Measurements from ENCODE around the gene BSN.
"Not testable (repeated sequence)": the region's sequence is repeated elsewhere in the genome, so short reads cannot be mapped to it uniquely, and the experiment has no call there.

BSN gene

GRCh38 chr3:49671291-49672288, 117.3 kb downstream of the BSN start:
- DNase-seq: no peak

- DNase-seq: no peak
Measured at GRCh38 chr3:49673121-49673714, 118.9 kb downstream of the BSN start.

- DNase-seq: no peak
Measured at GRCh38 chr3:49673715-49674496, 119.6 kb downstream of the BSN start, which contains the start of gene APEH. Gene APEH, plus strand, starts transcription at chr3:49674351. Its CDS starts 51 bp downstream, at chr3:49674402.

- DNase-seq: no peak
Measured at GRCh38 chr3:49674497-49674983, 120.3 kb downstream of the BSN start.

DNA sequence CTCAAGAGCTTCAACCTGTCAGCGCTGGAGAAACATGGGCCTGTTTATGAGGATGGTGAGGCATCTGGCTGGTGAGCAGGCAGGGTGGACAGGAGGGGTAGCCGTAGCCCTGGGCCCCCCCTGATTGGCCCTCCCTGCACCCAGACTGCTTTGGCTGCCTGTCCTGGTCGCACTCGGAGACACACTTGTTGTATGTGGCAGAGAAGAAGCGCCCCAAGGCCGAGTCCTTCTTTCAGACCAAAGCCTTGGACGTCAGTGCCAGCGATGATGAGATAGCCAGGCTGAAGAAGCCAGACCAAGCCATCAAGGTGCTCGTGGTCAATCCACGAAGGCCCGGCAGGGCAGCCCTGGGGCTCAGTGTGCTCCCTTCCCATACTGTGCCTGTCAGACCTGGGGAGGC, 121.6 kb downstream of the BSN start:
- DNase-seq: no peak

DNA sequence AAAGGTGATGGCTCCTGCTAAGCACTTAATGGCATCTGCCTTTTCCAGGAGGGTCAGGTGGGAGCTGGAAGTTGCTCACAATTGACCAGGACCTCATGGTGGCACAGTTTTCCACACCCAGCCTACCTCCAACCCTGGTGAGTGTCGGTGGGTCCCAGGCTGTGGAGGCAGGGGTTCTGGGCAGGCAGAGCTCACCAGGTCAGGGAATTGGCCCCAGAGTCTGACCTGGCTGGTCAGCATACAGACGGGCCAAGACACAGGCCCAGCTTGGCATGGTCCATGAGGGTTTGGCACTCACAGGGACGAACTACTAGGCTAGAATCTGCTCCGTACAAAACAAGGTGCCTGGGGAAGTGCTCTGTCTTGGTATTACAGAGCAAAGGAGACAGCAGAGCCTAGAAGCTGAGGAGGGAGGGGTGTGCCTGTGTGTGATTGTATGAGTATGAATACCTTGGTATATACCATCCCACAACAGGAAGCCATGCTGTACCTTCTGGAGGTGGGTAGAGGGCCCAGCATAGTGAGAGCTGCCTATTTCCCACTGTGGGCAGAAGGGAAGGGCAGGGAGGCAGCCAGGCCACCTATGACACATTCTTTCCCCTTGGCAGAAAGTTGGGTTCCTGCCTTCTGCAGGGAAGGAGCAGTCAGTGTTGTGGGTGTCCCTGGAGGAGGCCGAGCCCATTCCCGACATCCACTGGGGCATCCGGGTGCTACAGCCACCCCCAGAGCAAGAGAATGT, 126.4 kb downstream of the BSN start:
- no peak for DNase-seq

GRCh38 chr3:49681232-49681522, 126.9 kb downstream of the BSN start:
- no peak for DNase-seq

- no peak for DNase-seq
Measured at GRCh38 chr3:49681543-49681942, 127.3 kb downstream of the BSN start.

- DNase-seq: no peak
Measured at GRCh38 chr3:49683162-49683561, 128.9 kb downstream of the BSN start.

DNA sequence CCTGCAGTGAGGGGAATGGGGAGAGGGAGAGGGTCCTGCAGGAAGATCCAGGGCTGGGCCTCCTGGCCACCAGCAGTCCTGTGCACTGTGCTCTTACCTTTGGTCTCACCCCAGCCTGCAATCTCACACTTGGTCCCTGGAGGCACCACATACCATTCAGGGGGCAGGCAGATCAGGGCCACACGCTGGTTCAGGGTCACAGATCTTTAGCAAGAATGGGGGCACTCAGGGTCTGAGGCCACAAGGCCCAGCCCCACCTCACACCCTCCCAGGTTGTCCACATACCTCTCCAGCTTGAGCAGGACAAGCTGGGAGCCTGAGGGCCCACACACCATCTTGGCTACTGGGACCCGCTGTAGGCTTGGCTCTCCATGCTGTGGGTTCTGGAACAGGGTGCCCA, 130.2 kb downstream of the BSN start:
- DNase-seq: not testable (repeated sequence)

- DNase-seq: not testable (repeated sequence)
Measured at GRCh38 chr3:49685103-49685502, 130.8 kb downstream of the BSN start.

GRCh38 chr3:49685846-49686245, 131.6 kb downstream of the BSN start:
- DNase-seq: not testable (repeated sequence)

DNA sequence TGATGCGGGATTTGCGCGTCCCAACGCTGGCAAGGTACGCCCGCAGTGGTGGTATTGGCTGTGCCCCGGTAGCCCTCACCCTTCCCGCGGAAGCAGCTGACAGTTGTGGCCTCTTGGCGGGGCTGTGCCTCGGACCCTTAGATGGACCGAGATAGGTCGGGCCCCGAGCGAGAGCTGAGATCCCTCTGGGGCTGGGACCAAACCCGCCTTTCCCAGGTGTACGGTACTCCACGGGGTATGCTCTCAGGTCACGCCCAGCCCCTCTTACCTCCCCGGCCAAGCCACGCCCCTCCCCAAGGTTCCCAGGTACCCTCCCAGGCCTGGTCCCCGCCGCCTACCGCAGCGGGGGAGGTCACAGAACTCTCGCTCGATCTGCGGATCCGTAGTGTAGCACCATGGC, 132.1 kb downstream of the BSN start:
- not testable (repeated sequence) for DNase-seq

DNA sequence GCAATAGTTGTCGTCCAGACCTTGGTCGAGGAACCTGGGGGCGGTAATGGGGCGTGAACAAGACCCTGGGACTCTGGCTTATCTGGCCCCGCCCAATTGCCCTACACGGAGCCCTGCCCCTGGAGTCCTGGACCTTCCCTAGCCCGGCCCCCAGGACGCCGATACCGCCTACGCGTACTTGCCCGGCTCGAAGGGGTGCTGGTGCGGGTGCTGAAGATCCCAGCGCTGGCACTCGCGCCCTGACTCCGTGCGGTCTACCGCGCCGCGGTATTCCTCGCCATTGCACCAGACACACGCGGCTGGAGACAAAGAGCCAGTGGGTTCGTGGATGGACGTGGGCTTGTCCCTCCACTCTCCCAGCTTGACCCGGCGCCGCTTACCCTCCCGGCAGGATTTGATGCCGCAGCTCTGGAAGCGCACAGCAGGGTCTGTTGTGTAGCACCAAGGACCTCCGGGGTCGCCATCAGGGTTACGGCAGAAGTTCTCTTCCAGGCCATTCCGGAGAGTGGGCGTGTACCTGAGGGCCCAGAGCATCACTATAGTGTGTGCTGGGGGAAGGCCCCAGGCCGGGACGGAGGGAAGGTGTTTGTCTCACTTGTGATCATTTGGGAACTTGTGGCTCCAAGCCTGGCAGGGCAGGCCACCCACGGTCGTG, 132.6 kb downstream of the BSN start:
- DNase-seq: not testable (repeated sequence)

DNA sequence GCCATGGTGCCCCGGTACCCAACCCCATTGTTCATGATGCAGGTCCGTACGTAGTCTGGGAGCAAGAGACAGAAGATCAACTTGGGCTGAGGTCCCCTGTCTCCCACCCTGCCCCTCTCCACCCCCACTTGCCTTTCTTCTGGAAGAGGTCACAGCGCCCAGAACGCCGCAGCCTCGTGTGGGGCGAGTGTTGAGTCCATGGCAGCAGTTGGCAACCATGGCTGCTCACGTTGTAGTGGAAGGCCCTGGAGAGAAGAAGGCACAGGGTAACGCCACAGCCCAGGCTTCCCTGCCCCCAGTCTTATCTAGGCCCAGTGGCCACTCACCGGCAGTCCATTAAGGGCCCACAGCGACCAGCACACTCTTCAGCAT, 133.1 kb downstream of the BSN start:
- not testable (repeated sequence) for DNase-seq

- not testable (repeated sequence) for DNase-seq
Measured at GRCh38 chr3:49688338-49689045, 134.2 kb downstream of the BSN start.

DNA sequence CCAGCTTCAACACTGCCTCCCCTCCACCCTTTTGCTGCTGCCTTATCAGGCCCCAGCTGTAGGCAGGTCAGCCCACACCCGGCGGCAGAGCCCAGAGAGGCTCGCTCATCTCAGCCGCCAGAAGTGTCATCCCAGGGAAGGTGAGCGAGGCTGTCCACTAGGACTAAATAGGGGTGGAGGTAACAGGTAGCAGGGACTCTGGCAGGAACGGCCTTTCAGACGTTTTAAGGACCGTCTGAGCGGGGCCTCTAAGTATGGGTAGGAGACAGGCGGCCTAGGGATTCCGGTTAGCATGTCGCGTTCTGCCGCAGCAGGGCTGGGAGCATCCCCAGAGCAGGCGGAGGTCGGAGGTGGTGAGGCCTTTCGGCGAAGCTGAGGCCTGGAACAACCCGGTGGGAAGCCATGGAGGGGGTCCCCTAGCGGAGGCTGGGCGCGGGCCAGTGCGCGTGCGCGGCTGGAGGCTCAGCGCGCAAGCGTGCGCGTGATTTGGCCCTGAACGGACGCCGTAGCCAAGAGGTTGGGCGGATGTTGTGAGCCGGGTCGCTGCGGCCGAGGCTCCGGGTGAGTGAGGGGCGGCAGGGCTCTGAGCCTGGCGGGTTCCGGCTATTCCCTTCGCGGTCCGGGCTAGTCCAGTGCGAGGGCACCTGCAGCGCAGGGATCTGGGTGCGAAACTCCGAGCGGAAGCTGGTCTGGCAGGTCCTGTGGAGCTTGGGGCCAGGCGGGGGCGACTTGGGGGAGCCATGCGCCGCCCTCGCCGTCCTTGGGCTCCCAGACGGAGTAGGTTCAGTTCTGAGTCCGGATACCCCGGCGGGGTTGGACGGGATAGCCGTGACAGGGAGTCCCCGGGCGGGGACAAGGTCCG, 135.0 kb downstream of the BSN start, which contains the start of the genes MST1 and RNF123:
TSS of gene MST1 (minus strand) at position 429 of the 862 bp plus-strand sequence. CDS start 783 bp downstream, outside the sequence.
TSS of gene RNF123 (plus strand) at position 512 of the 862 bp plus-strand sequence. CDS start 1,609 bp downstream, outside the sequence.
- DNase-seq: no peak

DNA sequence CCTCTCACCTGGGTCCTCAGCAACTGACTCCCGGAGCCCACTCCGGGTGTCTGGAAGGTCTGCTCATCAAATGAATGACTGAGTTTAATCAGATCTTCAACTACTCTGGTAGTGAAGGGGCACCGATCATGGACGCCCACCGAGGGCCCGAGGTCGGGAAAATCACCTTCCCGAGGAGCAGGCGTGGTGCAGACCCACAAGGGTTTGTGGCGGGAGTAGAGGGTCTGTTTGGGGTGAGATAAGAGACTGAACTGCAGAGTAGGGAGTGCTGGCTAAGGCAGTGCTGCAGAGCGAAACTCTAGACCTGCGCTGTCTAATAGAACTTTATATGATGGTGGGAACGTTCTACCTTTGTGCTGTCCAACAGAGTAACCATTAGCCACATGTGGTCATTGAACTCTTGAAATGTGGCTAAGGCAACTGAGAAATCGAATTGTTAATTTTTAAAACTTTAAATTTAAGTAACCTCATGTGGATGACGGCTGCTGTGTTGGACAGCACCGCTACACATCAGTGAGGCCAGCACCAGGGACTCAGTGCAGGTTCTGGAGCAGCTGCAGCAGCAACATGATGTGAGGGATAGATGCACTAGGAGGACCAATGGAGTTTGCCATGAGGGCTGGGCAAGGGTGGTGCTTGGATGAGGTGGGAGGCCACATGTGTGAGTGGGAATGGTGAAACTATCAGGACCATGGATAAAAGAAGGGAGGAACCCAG, 135.8 kb downstream of the BSN start:
- DNase-seq: not testable (repeated sequence)
